Cardiac muscle cell (in vitro differentiated cells and primary cell): ENCODE data around the gene KLK1. TPM values are rescaled to one million over a fixed set of nuclear protein-coding genes. Genes with fewer than 3 reads are reported as not detected.

ENCODE experiments used
- DNase-seq, 2 donors: peaks; one replicate each; pipeline versions ENCODE4 v3.0.0 to v3.0.0-alpha.2; 2010 to 2017; ENCODE audit warnings: low read depth in 1 of 2, low spot score in 1 of 2
- H3K27ac ChIP-seq: fragments of 200-600 bp; sonication (generic); 2 replicates; pipeline ENCODE4 v1.5.1; 2016
- H3K27me3 ChIP-seq: fragments of 200-600 bp; sonication (generic); 2 replicates; pipeline ENCODE4 v1.6.0; 2016; ENCODE audit warnings: control low read depth
- H3K36me3 ChIP-seq: fragments of 200-600 bp; sonication (generic); 2 replicates; pipeline ENCODE4 v1.5.1; 2016; ENCODE audit warnings: control low read depth
- H3K4me1 ChIP-seq: fragments of 200-600 bp; sonication (generic); 2 replicates; pipeline ENCODE4 v1.8.1; 2017; ENCODE audit warnings: low read depth, mild to moderate bottlenecking, mixed run types
- H3K4me3 ChIP-seq: fragments of 200-600 bp; sonication (generic); 2 replicates; pipeline ENCODE4 v1.5.1; 2016; ENCODE audit warnings: mild to moderate bottlenecking
- H3K9me3 ChIP-seq: fragments of 200-600 bp; sonication (generic); 2 replicates; pipeline ENCODE4 v1.5.1; 2017; ENCODE audit warnings: low read depth, mild to moderate bottlenecking, control low read depth
- polyA plus RNA-seq: library from polyadenylated mRNA; unstranded; fragments of >200 nt; fragmentation: Nextera tagmentation; extraction: Ambion mirVana; gene quantifications from 2 replicates; pipeline ENCODE4 v1.2.1, GENCODE V29; 2016
- total RNA-seq: library from RNA; depleted of rRNA; stranded (reverse); fragments of >200 nt; gene quantifications from 2 replicates; pipeline ENCODE4 v1.2.3, GENCODE V29; 2016
- TF ChIP-seq, protein P1 (sequence below): IDR thresholded peaks from 2 replicates; pipeline ENCODE4 v1.5.1; 2012; ENCODE audit warnings: low read depth, mild to moderate bottlenecking, low read length

Gene KLK1
- total and polyA plus RNA-seq, 2 experiments from 2014 or later: not detected

DNA sequence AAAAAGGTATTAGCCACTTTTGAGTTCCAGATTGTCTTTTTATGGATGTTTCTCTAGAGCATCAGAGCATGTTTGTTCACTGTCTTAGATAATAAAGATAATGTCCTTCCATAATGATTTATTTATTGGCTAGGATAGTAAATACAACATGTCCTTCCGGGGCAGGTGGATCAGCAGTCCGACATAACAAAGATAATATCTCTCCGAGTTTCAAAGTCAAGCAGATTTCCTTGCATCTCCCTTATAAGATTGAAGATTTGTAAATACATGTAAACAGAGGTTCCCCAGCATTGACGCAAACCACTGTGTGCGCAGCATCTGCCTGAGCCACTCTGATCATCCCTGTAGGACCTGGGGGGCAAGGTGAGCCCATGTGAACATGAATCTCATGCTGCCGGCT lies 18.5 kb upstream of the KLK1 start:
- TF ChIP-seq, protein P1, sequence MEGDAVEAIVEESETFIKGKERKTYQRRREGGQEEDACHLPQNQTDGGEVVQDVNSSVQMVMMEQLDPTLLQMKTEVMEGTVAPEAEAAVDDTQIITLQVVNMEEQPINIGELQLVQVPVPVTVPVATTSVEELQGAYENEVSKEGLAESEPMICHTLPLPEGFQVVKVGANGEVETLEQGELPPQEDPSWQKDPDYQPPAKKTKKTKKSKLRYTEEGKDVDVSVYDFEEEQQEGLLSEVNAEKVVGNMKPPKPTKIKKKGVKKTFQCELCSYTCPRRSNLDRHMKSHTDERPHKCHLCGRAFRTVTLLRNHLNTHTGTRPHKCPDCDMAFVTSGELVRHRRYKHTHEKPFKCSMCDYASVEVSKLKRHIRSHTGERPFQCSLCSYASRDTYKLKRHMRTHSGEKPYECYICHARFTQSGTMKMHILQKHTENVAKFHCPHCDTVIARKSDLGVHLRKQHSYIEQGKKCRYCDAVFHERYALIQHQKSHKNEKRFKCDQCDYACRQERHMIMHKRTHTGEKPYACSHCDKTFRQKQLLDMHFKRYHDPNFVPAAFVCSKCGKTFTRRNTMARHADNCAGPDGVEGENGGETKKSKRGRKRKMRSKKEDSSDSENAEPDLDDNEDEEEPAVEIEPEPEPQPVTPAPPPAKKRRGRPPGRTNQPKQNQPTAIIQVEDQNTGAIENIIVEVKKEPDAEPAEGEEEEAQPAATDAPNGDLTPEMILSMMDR: no peak
- no peak overlapping the region for H3K27ac ChIP-seq
- H3K4me3 ChIP-seq: no peak overlapping the region
- DNase-seq: no peak
- H3K4me1 ChIP-seq: no peaks in the 10 kb centered on the region
- H3K27me3 ChIP-seq: peaks cover 41% of the 10 kb centered on the region
- H3K9me3 ChIP-seq: no peaks in the 10 kb centered on the region
- no peaks in the 10 kb centered on the region for H3K36me3 ChIP-seq

DNA sequence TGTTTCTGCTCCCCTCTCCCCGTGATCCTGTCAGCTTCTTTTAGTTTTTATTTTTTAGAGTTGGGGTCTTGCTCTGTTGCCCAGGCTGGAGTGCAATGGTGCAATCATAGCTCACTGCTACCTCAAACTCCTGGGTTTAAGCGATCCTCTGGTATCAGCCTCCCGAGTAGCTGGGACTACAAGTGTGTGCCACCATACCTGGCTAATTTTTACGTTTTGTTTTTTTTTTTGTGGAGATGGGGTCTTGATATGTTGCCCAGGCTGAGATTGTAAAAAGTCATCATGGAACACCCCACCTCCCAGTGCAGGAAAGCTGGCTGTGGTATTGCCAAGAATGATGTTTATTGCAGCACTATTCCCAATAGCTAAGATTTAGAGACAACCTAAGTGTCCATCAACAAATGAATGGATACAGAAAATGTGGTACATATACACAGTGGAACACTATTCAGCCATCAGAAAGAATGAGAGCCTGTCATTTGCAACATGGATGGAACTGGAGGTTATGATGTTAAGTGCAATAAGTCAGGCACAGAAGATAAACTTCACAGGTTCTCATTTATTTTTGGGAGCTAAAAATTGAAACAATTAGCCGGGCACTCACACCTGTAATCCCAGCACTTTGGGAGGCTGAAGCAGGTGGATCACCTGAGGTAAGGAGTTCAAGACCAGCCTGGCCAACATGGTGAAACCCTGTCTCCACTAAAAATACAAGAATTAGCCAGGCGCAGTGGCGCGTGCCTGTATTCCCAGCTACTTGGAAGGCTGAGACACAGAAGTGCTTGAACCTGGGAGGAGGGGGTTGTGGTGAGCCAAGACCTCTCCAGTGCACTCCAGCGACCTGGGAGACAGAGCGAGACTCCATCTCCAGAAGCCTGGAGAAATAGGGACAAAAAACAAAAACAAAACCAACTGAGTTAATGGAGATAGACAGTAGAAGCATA lies 16.4 kb upstream of the KLK1 start:
- Histone ChIP-seq H3K27me3 (peaks cover 36% of the 10 kb centered on the region), H3K4me1 (no peaks in the 10 kb centered on the region), H3K36me3 (no peaks in the 10 kb centered on the region), H3K4me3 (no peak overlapping the region), H3K9me3 (no peaks in the 10 kb centered on the region), H3K27ac (no peak overlapping the region)
- DNase-seq: no peak
- TF ChIP-seq, protein P1: no peak

DNA sequence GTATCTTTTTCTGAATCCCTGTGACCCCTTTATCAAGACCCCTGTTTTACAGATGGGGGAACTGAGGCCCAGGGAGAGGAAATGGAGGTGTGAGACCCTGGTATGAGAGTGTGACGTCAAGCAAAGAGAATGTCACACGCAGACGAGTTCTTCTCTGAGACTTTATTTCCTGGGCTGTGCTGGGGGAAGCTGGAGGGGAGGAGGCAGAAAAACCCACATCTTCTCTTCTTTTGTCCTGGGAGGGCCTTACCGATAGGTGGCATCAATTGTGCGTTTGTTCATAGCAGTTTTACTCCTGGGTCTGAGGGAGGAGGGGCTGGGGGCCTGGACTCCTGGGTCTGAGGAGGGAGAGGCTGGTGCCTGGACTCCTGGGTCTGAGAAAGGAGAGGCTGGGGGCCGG lies 14.7 kb upstream of the KLK1 start:
- peak in 1 of 2 donors; percentile 7 for DNase-seq

DNA sequence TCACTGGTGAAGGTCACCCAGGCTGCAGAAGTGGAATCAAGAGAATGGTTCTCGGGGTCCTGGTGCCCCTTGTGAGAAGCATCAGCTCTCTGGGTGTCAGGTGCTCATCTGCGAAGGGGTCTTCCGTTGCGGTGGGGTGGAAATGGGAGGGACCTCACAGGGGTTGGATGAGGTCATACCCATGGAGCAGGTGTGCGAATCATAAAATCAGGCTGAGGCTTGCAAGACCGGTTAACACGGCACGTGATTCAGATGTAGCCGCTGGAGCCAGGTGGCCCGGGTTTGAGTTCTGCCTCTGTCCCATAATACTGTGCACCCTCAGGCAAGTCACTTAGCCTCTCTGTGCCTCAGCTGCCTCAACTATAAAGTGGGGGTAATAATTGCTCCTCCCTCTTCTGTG lies 13.7 kb upstream of the KLK1 start:
- Histone ChIP-seq H3K4me1 (no peaks in the 10 kb centered on the region), H3K27ac (no peak overlapping the region), H3K4me3 (no peak overlapping the region), H3K36me3 (no peaks in the 10 kb centered on the region), H3K9me3 (no peaks in the 10 kb centered on the region), H3K27me3 (peaks cover 23% of the 10 kb centered on the region)
- TF ChIP-seq, protein P1: no peak
- no peak for DNase-seq

More for the DNA sequence above, 14.7 kb upstream of the KLK1 start:
- Histone ChIP-seq H3K4me3 (no peak overlapping the region), H3K36me3 (no peaks in the 10 kb centered on the region), H3K4me1 (no peaks in the 10 kb centered on the region), H3K9me3 (no peaks in the 10 kb centered on the region), H3K27me3 (peaks cover 25% of the 10 kb centered on the region), H3K27ac (no peak overlapping the region)
- TF ChIP-seq, protein P1: peak; percentile 20

DNA sequence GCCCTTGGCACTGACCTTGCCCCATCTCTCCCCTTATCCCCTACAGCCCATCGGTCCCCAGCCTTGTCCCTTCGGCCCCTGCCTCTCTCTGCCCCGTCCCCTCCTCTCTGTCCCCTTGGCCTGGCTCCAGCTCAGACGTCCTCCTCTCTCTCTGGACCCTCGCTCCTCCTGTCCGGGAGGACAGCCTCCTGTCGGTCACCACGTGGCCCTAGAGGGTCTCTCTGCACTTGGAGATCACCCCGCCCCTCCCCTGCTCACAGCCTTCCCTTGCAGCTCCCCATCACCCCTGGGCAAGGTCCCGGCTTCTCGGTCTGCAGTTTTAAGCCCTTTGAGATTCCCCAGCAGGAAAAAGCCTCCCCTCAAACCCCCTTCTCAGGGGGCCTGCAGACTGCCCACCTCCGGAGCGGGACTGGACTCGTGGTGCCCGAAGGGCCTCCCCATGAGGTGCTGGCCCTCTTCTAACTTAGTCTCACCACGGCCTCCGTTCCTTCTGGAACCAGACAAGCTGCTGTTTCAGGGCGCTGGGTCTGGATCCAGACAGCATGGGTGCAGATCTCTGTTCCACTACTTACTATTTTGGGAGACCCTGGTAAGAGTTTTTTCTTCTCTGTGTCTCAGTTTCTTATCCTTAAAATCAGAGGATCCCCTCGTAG lies 13.1 kb upstream of the KLK1 start:
- no peak for DNase-seq
- no peaks in the 10 kb centered on the region for H3K4me1 ChIP-seq

More for the DNA sequence above, 13.1 kb upstream of the KLK1 start:
- TF ChIP-seq, protein P1: no peak
- Histone ChIP-seq H3K27me3 (peaks cover 17% of the 10 kb centered on the region), H3K9me3 (no peaks in the 10 kb centered on the region), H3K4me3 (no peak overlapping the region), H3K27ac (no peak overlapping the region), H3K36me3 (no peaks in the 10 kb centered on the region)
